Measurements from ENCODE around the gene SEC23IP. TPM values are rescaled to one million over a fixed set of nuclear protein-coding genes. Genes with fewer than 3 reads are reported as not detected.
"Not testable (repeated sequence)": the region's sequence is repeated elsewhere in the genome, so short reads cannot be mapped to it uniquely, and the experiment has no call there.

SEC23IP gene
- total RNA-seq, 1 donor: 51.2 TPM

DNA sequence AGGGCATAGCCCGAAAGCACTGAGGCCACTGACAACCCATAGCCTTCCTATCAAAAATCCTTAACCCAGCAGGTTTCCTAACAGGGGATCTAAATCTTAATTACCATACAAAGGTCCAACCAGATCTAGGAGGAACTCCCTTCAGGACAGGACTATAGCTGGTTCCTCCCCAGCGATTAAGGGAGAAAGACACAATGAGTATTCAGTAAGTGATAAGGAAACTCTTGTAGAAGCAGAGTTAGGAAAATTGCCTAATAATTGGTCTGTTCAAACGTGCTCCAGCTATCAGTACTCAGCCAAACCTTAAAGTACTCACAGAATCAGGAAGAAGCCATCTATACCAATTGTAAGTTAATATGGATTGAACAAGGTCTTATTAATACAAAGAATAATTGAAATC, 3.3 kb upstream of the SEC23IP start:
- not testable (repeated sequence) for H3K4me3 ChIP-seq (ENCODE audit: low read depth, low read length); DNase-seq (ENCODE audit: low read depth)

DNA sequence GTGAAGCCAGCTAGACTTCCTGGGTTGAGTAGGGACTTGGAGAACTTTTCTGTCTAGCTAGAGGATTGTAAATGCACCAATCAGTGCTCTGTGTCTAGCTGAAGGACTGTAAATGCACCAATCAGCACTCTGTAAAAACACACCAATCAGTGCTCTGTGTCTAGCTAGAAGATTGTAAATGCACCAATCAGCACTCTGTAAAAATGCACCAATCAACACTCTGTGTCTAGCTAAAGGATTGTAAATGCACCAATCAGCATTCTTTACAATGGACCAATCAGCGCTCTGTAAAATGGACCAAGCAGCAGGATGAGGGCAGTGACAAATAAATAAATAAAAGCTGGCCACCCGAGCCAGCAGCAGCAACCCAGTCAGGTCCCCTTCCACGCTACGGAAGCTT, 2.2 kb upstream of the SEC23IP start:
- H3K4me3 ChIP-seq (ENCODE audit: low read depth, low read length): not testable (repeated sequence)

GRCh38 chr10:119891849-119892187, 712 bp upstream of the SEC23IP start:
- not testable (repeated sequence) for DNase-seq (ENCODE audit: low read depth)
- peak overlapping the region; percentile 95 for H3K4me3 ChIP-seq (ENCODE audit: low read depth, low read length)

More for the DNA sequence above, 2.2 kb upstream of the SEC23IP start:
- not testable (repeated sequence) for DNase-seq (ENCODE audit: low read depth)

DNA sequence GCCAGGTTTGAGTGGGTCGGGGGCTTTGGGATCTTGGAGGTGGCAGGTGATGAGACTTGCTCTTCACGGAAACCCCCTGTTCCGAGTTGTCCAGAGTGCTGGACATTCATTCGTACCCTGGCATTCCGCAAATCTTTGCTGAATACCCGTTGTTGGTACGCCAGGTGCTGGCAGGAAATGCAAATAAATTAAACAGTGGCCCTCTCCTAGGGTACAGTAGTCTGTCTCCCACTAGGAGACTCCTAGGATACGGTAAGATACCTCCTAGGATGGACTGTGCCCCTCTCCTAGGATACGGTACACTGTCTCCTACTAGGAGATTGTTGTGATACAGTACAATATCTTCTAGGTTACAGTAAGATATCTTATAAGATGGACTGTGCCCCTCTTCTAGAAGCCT, 544 bp downstream of the SEC23IP start:
- TF ChIP-seq, protein P1, sequence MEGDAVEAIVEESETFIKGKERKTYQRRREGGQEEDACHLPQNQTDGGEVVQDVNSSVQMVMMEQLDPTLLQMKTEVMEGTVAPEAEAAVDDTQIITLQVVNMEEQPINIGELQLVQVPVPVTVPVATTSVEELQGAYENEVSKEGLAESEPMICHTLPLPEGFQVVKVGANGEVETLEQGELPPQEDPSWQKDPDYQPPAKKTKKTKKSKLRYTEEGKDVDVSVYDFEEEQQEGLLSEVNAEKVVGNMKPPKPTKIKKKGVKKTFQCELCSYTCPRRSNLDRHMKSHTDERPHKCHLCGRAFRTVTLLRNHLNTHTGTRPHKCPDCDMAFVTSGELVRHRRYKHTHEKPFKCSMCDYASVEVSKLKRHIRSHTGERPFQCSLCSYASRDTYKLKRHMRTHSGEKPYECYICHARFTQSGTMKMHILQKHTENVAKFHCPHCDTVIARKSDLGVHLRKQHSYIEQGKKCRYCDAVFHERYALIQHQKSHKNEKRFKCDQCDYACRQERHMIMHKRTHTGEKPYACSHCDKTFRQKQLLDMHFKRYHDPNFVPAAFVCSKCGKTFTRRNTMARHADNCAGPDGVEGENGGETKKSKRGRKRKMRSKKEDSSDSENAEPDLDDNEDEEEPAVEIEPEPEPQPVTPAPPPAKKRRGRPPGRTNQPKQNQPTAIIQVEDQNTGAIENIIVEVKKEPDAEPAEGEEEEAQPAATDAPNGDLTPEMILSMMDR (IDR thresholded peaks at IDR 0.05; ENCODE audit: insufficient read depth, low read length): no peak
- peak overlapping the region; percentile 95 for H3K4me3 ChIP-seq (ENCODE audit: low read depth, low read length)
- no peak for DNase-seq (ENCODE audit: low read depth)

DNA sequence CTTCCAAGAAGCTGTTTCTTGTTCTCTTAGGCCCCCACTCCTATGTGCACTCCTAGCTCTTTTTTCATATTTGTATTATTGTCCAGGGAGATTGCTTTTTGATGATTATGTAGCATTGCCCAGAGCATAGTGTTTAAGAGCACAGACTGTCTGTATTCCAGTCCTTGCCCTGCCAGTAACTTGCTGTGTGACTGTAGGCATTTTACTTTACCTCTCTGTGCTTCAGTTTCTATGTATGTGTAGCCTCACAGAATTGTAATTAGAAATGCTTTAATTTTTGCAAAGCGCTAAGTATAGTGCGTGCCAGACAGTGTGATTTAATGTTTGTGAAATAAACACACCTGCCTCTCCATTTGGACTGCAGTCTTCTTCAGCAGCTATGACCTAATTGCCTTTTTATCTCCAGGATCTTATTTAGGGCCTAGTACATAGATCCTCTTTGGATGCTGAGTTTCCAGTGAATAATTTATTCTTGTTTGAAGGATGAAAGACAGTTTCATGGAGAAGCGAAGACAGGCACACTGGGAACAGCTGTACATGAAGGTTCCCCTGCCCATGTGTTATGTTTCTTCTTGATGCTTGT, 1.4 kb downstream of the SEC23IP start:
- H3K4me3 ChIP-seq (ENCODE audit: low read depth, low read length): peak overlapping the region; percentile 53
- TF ChIP-seq, protein P1 (IDR thresholded peaks at IDR 0.05; ENCODE audit: insufficient read depth, low read length): no peak
- no peak for DNase-seq (ENCODE audit: low read depth)

DNA sequence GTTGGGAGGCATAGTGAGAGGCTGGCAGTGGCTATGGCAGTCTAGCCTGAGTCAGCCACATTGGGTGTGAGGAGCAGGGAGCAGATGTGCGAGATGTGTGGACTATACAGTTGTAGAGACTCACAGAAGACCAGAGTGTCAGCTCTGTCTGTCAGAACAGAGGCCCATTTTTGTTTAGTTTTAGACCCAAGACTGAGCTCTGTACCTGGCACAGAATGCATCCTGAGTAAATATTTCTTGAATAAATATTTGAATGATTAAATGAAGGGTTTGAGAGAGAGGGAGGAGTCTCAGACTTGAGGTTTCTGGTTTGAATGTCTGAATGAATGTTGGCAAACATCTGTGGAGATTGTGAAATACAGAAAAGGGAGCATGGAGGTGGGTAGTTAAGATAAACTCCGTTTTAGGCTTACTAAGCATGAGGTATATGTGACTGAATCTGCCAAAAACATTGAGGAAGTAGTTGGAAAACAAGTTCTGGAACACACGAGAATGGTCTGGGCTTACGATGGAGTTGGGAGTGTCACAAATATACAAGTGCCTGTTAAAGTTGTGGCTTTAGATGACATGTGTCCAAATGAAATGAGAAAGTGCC, 3.6 kb downstream of the SEC23IP start:
- H3K4me3 ChIP-seq (ENCODE audit: low read depth, low read length): no peak overlapping the region
- TF ChIP-seq, protein P1 (IDR thresholded peaks at IDR 0.05; ENCODE audit: insufficient read depth, low read length): no peak
- peak; percentile 92 for DNase-seq (ENCODE audit: low read depth)

GRCh38 chr10:119896937-119897770, 4.6 kb downstream of the SEC23IP start:
- peak; percentile 52 for DNase-seq (ENCODE audit: low read depth)
- TF ChIP-seq, protein P1 (IDR thresholded peaks at IDR 0.05; ENCODE audit: insufficient read depth, low read length): no peak
- no peak overlapping the region for H3K4me3 ChIP-seq (ENCODE audit: low read depth, low read length)

GRCh38 chr10:119898577-119898976, 6.0 kb downstream of the SEC23IP start:
- TF ChIP-seq, protein P1 (IDR thresholded peaks at IDR 0.05; ENCODE audit: insufficient read depth, low read length): no peak

More at GRCh38 chr10:119898577-119898976, 6.0 kb downstream of the SEC23IP start:
- no peak for DNase-seq (ENCODE audit: low read depth)
- H3K4me3 ChIP-seq (ENCODE audit: low read depth, low read length): no peak overlapping the region

Measured in fibroblast of the aortic adventitia (primary cell).